Brain microvascular endothelial cell (primary cell): Measurements from ENCODE around the gene IL23A.

ENCODE experiments used
- DNase-seq: peaks from one replicate; pipeline ENCODE4 v3.0.0-alpha.2; 2020
- H3K27ac ChIP-seq: fragments of 250-450 bp; sonication (Bioruptor Pico); 2 replicates; pipeline ENCODE4 v1.5.1; 2020; ENCODE audit warnings: mild to moderate bottlenecking, moderate library complexity
- H3K27me3 ChIP-seq: fragments of 250-450 bp; sonication (Bioruptor Pico); replicated peaks from 2 replicates; pipeline ENCODE4 v1.5.1; 2020; ENCODE audit warnings: mild to moderate bottlenecking
- H3K36me3 ChIP-seq: fragments of 250-450 bp; sonication (Bioruptor Pico); replicated peaks from 2 replicates; pipeline ENCODE4 v1.5.1; 2020; ENCODE audit warnings: mild to moderate bottlenecking
- H3K4me3 ChIP-seq: 2 replicates; pipeline ENCODE4 v1.5.1; 2011; ENCODE audit warnings: low read depth, mild to moderate bottlenecking, control low read depth, low read length, moderate library complexity
- CTCF ChIP-seq: IDR thresholded peaks from 2 replicates; pipeline ENCODE4 v1.5.1; 2011; ENCODE audit warnings: low read depth, mild to moderate bottlenecking, moderate library complexity, low read length, control low read depth, inconsistent platforms; ENCODE audit errors: missing control alignments
- in situ Hi-C: cut with HindIII; loops from 2 replicates; pipeline ENCODE4 v1.10.0; 2017; ENCODE audit warnings: low sequenced_read_pairs, low pct_ligation_motif_present

The IL23A gene

DNA sequence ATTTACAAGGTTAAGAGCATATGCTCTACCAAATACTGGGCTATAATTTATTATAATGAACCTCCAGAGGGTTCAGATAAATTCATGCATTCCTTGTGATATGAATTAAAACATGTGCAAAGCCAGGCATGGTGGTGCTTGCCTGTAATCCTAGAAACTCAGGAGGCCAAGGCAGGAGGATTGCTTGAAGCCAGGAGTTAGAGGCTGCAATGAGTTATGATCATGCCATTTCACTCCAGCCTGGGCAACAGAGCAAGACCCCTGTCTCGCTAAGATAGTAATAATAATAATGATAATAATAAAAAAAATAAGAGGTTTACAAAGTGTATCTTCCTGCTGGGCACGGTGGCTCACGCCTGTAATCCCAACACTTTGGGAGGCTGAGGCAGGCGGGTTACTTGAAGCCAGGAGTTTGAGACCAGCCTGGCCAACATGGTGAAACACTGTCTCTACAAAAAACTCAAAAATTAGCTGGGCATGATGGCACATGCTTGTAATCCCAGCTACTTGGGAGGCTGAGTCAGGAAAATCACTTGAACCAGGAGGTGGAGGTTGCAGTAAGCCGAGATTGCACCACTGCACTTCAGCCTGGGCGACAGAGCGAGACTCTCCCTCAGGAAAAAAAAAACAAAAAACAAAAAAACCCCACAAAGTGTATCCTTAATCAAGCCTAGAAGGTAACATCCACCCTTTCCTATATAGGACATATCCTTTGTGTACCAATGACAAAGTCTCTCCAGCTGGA, 31.3 kb upstream of the IL23A start:
- in situ Hi-C loops: no loop called here

DNA sequence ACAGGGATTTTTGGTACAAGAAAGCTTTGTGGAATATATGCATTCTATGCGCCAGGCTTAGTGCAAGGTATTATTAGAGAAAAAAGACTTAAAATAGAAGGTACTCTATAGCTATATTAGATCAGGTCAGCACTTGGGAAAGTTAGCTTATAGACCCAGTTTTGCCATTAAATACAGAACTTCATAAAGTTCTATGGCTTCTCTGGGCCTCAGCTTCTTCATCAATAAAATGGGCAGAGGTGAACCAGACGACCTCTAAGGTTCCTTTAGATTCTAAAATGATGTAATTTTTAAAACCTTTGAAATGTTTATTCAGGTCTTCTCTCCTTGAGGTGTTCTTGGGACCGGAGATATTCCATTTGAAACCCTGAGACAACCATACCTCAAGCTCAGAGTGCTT, 30.0 kb upstream of the IL23A start:
- no peak for DNase-seq
- no peak for TF ChIP-seq CTCF
- in situ Hi-C loops: no loop called here
- Histone ChIP-seq H3K27me3 (no peaks in the 10 kb centered on the region), H3K4me3 (no peak overlapping the region), H3K27ac (no peak overlapping the region), H3K36me3 (peaks cover 48% of the 10 kb centered on the region)

More for the DNA sequence above, 31.3 kb upstream of the IL23A start:
- no peak for DNase-seq
- Histone ChIP-seq H3K4me3 (no peak overlapping the region), H3K36me3 (peaks cover 43% of the 10 kb centered on the region), H3K27me3 (no peaks in the 10 kb centered on the region), H3K27ac (no peak overlapping the region)
- TF ChIP-seq CTCF: no peak

DNA sequence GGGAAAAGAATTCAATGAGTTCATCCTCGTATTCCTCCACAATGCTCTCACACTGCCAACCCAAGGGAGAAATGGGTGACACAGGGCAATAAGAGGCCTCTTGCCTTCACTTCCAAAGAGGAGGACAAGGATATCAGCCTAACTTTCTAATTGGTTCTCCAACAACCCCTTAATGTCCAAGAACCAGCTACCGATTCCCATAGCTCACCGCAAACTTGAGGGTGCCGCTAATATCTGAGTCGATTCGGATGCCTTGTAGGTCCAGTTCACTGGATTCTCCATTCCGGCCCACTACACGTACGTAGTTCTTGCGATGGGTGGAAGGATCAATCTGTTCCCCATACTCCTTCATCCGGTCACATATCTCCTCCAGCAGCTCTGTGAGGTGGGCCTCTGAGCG, 27.7 kb upstream of the IL23A start:
- no peaks in the 10 kb centered on the region for H3K27me3 ChIP-seq
- TF ChIP-seq CTCF: no peak
- H3K36me3 ChIP-seq: peaks cover 43% of the 10 kb centered on the region
- DNase-seq: no peak
- no peak overlapping the region for H3K4me3 ChIP-seq
- H3K27ac ChIP-seq: no peak overlapping the region
- in situ Hi-C loops: no loop called here

DNA sequence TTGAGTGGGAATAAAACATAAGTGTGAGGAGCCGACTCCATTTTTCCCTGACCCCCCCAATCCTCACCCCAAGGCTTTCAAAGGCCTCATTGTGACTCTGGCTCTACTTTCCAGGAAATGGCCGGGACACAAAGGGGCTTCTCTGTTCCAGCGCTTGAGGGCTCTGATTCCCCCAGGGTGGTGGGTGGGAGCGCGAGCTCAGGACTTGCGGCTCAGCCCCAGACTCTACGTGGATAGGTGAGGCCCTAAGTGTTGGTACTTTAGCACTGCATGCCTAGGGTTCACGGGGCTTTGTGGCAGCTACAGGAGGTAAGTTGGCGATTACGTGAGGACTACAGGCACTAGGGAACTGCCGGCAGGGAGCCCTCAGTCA, 23.4 kb upstream of the IL23A start:
- Histone ChIP-seq H3K27me3 (no peaks in the 10 kb centered on the region), H3K4me3 (peak overlapping the region; percentile 95), H3K27ac (peak overlapping the region; percentile 91), H3K36me3 (peaks cover 19% of the 10 kb centered on the region)
- in situ Hi-C loops: no loop called here
- TF ChIP-seq CTCF: no peak
- DNase-seq: peak; percentile 11

DNA sequence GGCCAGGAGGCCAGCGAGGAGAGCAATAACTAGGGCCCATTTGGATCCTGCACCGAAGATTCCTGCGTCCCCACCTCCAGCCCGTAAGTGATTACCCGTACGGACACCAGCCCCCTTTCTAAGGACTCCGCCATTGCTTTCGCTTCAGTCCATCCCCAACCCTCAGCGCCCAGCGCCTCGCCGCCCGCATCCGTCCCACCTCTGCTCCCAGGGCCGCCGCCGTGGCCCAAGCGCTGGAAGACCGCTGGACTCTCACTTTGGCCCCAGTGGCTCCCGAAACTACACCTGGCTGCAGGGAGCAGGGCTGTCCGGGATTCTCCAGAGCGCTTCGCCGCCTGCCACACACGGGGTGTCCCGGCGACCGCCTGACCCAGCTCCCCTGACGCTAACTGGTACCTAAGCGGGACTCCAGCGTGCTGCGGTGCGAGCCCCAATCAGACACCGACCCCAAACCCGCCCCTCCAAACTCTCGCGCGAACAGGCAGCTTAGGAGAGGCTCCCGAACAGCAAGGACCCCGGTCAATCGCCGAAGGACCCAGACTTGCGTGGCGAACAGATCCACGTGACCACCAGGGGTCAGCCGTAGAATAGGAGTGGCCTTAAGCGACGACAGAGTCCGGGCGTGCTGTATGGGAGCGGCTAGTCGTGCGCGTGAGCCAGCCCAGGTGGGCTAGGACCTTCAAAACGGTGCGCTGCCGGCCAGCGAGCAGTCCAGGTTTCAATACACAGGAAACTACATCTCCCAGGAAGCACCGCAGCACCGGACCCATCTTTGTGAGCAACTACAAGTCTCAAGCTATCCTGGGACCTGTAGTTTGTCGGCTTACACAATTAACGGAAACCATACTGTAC, 22.8 kb upstream of the IL23A start, which contains the start of gene CNPY2:
TSS of gene CNPY2 (minus strand) at position 367 of the 852 bp plus-strand sequence. CDS start 771 bp downstream, outside the sequence.
- H3K27ac ChIP-seq: peak within 1 kb of the TSS; percentile 91
- TF ChIP-seq CTCF: peak; percentile 22
- in situ Hi-C loops: no loop called here
- H3K4me3 ChIP-seq: peak within 1 kb of the TSS; percentile 95
- no peaks in the 10 kb centered on the region for H3K27me3 ChIP-seq
- H3K36me3 ChIP-seq: peaks cover 15% of the 10 kb centered on the region
- DNase-seq: peak; percentile 98
